HG03097 (cell line): Measurements from ENCODE around the gene ABCE1.

ENCODE experiments used
- ATAC-seq: cut with Tn5 transposase; IDR thresholded peaks from one replicate; pipeline ENCODE4 v1.9.1; 2021; ENCODE audit not compliant: unreplicated experiment, low FRiP score

The ABCE1 gene

GRCh38 chr4:145097821-145098674, at the start of gene ABCE1, which contains the start of gene ANAPC10:
ABCE1 (plus strand) TSS chr4:145098311; CDS start chr4:145104413, 6,102 bp downstream.
ANAPC10 (minus strand) TSS chr4:145098196; CDS start chr4:145096099, 2,097 bp downstream.
- ATAC-seq = peak; percentile 79

- ATAC-seq = no peak
Measured at GRCh38 chr4:145048817-145049216, 49.3 kb upstream of the ABCE1 start.

- no peak for ATAC-seq
Measured at GRCh38 chr4:145049241-145049640, 48.9 kb upstream of the ABCE1 start.

GRCh38 chr4:145055533-145056257, 42.4 kb upstream of the ABCE1 start:
- no peak for ATAC-seq

GRCh38 chr4:145056325-145057130, 41.6 kb upstream of the ABCE1 start:
- ATAC-seq = no peak

GRCh38 chr4:145058256-145058655, 39.9 kb upstream of the ABCE1 start:
- ATAC-seq = no peak

GRCh38 chr4:145061318-145061920, 36.7 kb upstream of the ABCE1 start:
- ATAC-seq = no peak

- no peak for ATAC-seq
Measured at GRCh38 chr4:145066063-145066501, 32.0 kb upstream of the ABCE1 start.

GRCh38 chr4:145069361-145069760, 28.8 kb upstream of the ABCE1 start:
- ATAC-seq = no peak

- no peak for ATAC-seq
Measured at GRCh38 chr4:145071560-145071959, 26.6 kb upstream of the ABCE1 start.

GRCh38 chr4:145075742-145076468, 22.2 kb upstream of the ABCE1 start:
- no peak for ATAC-seq

- ATAC-seq = no peak
Measured at GRCh38 chr4:145076469-145076855, 21.6 kb upstream of the ABCE1 start.

GRCh38 chr4:145081756-145082155, 16.4 kb upstream of the ABCE1 start:
- no peak for ATAC-seq

GRCh38 chr4:145083891-145084605, 14.1 kb upstream of the ABCE1 start:
- no peak for ATAC-seq

- ATAC-seq = no peak
Measured at GRCh38 chr4:145090380-145090779, 7.7 kb upstream of the ABCE1 start.

- no peak for ATAC-seq
Measured at GRCh38 chr4:145093638-145094037, 4.5 kb upstream of the ABCE1 start.

GRCh38 chr4:145097331-145097820, 735 bp upstream of the ABCE1 start:
- ATAC-seq = no peak

GRCh38 chr4:145098675-145099037, 545 bp downstream of the ABCE1 start:
- ATAC-seq = peak; percentile 16

- no peak for ATAC-seq
Measured at GRCh38 chr4:145099653-145100052, 1.5 kb downstream of the ABCE1 start.
